HepG2 (cell line): ENCODE data around the gene GUK1. TPM values are rescaled to one million over a fixed set of nuclear protein-coding genes. Genes with fewer than 3 reads are reported as not detected.
A peak's percentile ranks its signal among the peaks of the same experiment; 100 is the strongest.

ENCODE experiments used
- ARHGAP35 ChIP-seq: sonication (generic); formaldehyde crosslinking; IDR thresholded peaks from 2 replicates; pipeline ENCODE4 v1.9.0; 2022; ENCODE audit warnings: mild to moderate bottlenecking, inconsistent platforms, moderate library complexity, missing genetic modification reagents, borderline replicate concordance
- ARNTL ChIP-seq: sonication (generic); formaldehyde crosslinking; IDR thresholded peaks from 2 replicates; pipeline ENCODE4 v1.4.0; 2020; ENCODE audit warnings: mild to moderate bottlenecking, missing genetic modification reagents
- CEBPB ChIP-seq: IDR thresholded peaks from 2 replicates; pipeline ENCODE4 v1.6.1; 2011; ENCODE audit warnings: low read depth, low read length, improper control_type of control experiment, borderline replicate concordance
- GZF1 ChIP-seq: sonication (generic); formaldehyde crosslinking; IDR thresholded peaks from 2 replicates; pipeline ENCODE4 v1.5.1; 2020; ENCODE audit warnings: mild to moderate bottlenecking, missing genetic modification reagents
- IRF2 ChIP-seq: IDR thresholded peaks from 2 replicates; pipeline ENCODE4 v1.6.1; 2018; ENCODE audit warnings: missing genetic modification reagents, missing compliant biosample characterization
- KDM2A ChIP-seq: sonication (generic); formaldehyde crosslinking; IDR thresholded peaks from 2 replicates; pipeline ENCODE4 v1.4.0; 2020; ENCODE audit warnings: low read depth, missing genetic modification reagents, borderline replicate concordance
- SPEN ChIP-seq: sonication (generic); formaldehyde crosslinking; IDR thresholded peaks from 2 replicates; pipeline ENCODE4 v1.5.1; 2020; ENCODE audit warnings: low read depth, mild to moderate bottlenecking, missing genetic modification reagents
- ZFP1 ChIP-seq: IDR thresholded peaks from 2 replicates; pipeline ENCODE4 v1.6.1; 2016
- ZMAT3 ChIP-seq: sonication (generic); formaldehyde crosslinking; conservative IDR thresholded peaks from 2 replicates; pipeline ENCODE4 v1.7.0; 2021; ENCODE audit warnings: missing genetic modification reagents
- ZNF24 ChIP-seq: fragments of 450-650 bp; IDR thresholded peaks from 2 replicates; pipeline ENCODE4 v1.6.1; 2017; ENCODE audit warnings: antibody characterized with exemption, mild to moderate bottlenecking
- ZNF326 ChIP-seq: sonication (generic); formaldehyde crosslinking; IDR thresholded peaks from 2 replicates; pipeline ENCODE4 v1.4.0; 2020; ENCODE audit warnings: missing genetic modification reagents, borderline replicate concordance
- ZNF883 ChIP-seq: sonication (generic); formaldehyde crosslinking; IDR thresholded peaks from 2 replicates; pipeline ENCODE4 v1.5.1; 2020; ENCODE audit warnings: mild to moderate bottlenecking, missing genetic modification reagents; ENCODE audit errors: not compliant biosample characterization
- polyA plus RNA-seq, 8 experiments: library from polyadenylated mRNA; depleted of rRNA in 3 of 8; stranded (reverse) in 7 of 8; unstranded in 1 of 8; fragments of >200 nt; fragmentation: Illumina TruSeq in 4 of 8; extraction: Trizol in 4 of 8; gene quantifications; 2 replicates each; pipeline versions ENCODE4 v1.2.1 to v1.2.3, GENCODE V29; 2011 to 2016; ENCODE audit warnings: low read depth in 4 of 8, missing spikeins in 1 of 8, mixed read lengths in 1 of 8; ENCODE audit not compliant: insufficient read depth in 1 of 8
- total RNA-seq, 5 experiments: library from RNA; depleted of rRNA; stranded (reverse); fragments of >200 nt; fragmentation: Illumina TruSeq; extraction: Trizol; gene quantifications; 2 replicates each; pipeline ENCODE4 v1.2.3, GENCODE V29; 2016; ENCODE audit warnings: low read depth in 1 of 5
- TF ChIP-seq, protein P1 (sequence below), 2 experiments: sonication (generic) in 1 of 2; formaldehyde crosslinking in 1 of 2; IDR thresholded peaks; 2 replicates each; pipeline versions ENCODE4 v1.6.1 to v1.9.0; 2014 to 2022; ENCODE audit warnings: antibody characterized with exemption in 1 of 2, borderline replicate concordance in 1 of 2, inconsistent platforms in 1 of 2, low read depth in 1 of 2, missing genetic modification reagents in 1 of 2
- TF ChIP-seq, protein P2 (sequence below): sonication (generic); formaldehyde crosslinking; IDR thresholded peaks from 2 replicates; pipeline ENCODE4 v1.8.1; 2023; ENCODE audit warnings: mild to moderate bottlenecking, inconsistent platforms, moderate library complexity, missing genetic modification reagents, borderline replicate concordance
- TF ChIP-seq, protein P3 (sequence below): sonication (generic); formaldehyde crosslinking; IDR thresholded peaks from 2 replicates; pipeline ENCODE4 v1.9.0; 2021; ENCODE audit warnings: missing genetic modification reagents, mild to moderate bottlenecking, borderline replicate concordance
- TF ChIP-seq, protein P4 (sequence below): sonication (generic); formaldehyde crosslinking; IDR thresholded peaks from 2 replicates; pipeline ENCODE4 v1.5.0; 2020; ENCODE audit warnings: mild to moderate bottlenecking, missing genetic modification reagents, moderate library complexity

Gene GUK1
- total and polyA plus RNA-seq, 2 of the 13 experiments (the other 11 are each of a cell fraction or from before 2014, with no cell fraction given), result 116 to 154 TPM

DNA sequence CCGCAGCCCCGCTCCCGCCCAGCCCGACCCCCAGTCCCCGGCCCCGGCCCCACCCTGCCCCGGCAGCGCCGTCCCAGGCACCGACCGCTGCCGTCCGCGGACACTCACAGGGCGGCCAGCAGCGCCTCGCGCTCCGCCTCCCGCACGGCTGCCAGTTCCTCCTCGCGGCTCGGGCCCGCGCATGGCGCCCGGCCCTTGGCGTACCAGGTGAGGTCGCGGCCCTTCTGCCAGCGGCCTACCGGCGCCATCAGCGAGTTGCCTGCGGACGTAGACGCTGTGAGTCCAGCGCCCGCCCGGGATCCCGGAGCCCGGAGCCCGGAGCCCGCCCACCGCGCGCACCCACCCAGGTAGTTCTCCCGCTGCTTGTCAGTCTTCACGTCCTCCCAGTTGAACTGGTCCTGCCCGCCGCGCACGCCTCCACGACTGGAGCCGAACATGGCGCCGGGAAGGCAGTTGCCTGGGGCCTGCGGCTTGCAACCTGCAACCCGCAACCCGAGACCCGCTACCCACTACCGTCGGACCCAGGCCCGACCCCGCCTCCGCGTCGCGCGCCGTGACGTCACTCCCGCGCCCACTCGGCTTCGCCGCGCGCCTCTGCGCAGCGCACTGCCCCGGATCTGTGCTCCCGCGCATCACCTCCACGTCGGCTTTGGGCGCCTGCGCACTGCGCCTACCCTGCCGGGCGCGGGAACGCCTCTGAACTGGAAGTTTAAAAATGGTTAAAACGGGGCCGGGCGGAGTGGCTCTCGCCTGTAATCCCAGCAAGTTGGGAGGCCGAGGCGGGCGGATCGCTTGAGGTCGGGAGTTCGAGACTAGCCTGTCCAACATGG, 37.1 kb upstream of the GUK1 start, which contains the start of gene C1orf35 (continued):
- TF ChIP-seq, protein P1, sequence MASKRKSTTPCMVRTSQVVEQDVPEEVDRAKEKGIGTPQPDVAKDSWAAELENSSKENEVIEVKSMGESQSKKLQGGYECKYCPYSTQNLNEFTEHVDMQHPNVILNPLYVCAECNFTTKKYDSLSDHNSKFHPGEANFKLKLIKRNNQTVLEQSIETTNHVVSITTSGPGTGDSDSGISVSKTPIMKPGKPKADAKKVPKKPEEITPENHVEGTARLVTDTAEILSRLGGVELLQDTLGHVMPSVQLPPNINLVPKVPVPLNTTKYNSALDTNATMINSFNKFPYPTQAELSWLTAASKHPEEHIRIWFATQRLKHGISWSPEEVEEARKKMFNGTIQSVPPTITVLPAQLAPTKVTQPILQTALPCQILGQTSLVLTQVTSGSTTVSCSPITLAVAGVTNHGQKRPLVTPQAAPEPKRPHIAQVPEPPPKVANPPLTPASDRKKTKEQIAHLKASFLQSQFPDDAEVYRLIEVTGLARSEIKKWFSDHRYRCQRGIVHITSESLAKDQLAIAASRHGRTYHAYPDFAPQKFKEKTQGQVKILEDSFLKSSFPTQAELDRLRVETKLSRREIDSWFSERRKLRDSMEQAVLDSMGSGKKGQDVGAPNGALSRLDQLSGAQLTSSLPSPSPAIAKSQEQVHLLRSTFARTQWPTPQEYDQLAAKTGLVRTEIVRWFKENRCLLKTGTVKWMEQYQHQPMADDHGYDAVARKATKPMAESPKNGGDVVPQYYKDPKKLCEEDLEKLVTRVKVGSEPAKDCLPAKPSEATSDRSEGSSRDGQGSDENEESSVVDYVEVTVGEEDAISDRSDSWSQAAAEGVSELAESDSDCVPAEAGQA (IDR thresholded peaks at IDR 0.05; ENCODE audit: low read depth), result peak; percentile 94
- TF ChIP-seq, protein P1 (CRISPR knock-in tag; IDR thresholded peaks at IDR 0.05; ENCODE audit: borderline replicate concordance), result 0 out of 2 replicates have a peak, but pooled peaks have one; percentile 47
- no peak for TF ChIP-seq ZNF326 (CRISPR knock-in tag)
- no peak for TF ChIP-seq ZNF883 (CRISPR knock-in tag)
- TF ChIP-seq ZFP1 (CRISPR knock-in tag), result 0 out of 2 replicates have a peak, but pooled peaks have one; percentile 53
- TF ChIP-seq ZMAT3 (CRISPR knock-in tag), result 0 out of 2 replicates have a peak, but pooled peaks have one; percentile 68
- TF ChIP-seq IRF2 (CRISPR knock-in tag), result peak; percentile 86
- TF ChIP-seq ARHGAP35 (CRISPR knock-in tag), result peak; percentile 93
- TF ChIP-seq CEBPB, result no peak
- TF ChIP-seq ZNF24, result no peak
- TF ChIP-seq, protein P2, sequence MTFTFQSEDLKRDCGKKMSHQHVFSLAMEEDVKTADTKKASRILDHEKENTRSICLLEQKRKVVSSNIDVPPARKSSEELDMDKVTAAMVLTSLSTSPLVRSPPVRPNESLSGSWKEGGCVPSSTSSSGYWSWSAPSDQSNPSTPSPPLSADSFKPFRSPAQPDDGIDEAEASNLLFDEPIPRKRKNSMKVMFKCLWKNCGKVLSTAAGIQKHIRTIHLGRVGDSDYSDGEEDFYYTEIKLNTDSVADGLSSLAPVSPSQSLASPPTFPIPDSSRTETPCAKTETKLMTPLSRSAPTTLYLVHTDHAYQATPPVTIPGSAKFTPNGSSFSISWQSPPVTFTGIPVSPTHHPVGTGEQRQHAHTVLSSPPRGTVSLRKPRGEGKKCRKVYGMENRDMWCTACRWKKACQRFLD (CRISPR knock-in tag), result 0 out of 2 replicates have a peak, but pooled peaks have one; percentile 67
- peak; percentile 99 for TF ChIP-seq SPEN (CRISPR knock-in tag)
- TF ChIP-seq GZF1 (CRISPR knock-in tag), result no peak; the same call in 1 of the 2 replicates
- TF ChIP-seq ARNTL (CRISPR knock-in tag), result peak; percentile 78
- TF ChIP-seq, protein P3, sequence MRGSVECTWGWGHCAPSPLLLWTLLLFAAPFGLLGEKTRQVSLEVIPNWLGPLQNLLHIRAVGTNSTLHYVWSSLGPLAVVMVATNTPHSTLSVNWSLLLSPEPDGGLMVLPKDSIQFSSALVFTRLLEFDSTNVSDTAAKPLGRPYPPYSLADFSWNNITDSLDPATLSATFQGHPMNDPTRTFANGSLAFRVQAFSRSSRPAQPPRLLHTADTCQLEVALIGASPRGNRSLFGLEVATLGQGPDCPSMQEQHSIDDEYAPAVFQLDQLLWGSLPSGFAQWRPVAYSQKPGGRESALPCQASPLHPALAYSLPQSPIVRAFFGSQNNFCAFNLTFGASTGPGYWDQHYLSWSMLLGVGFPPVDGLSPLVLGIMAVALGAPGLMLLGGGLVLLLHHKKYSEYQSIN (CRISPR knock-in tag), result no peak
- TF ChIP-seq, protein P4, sequence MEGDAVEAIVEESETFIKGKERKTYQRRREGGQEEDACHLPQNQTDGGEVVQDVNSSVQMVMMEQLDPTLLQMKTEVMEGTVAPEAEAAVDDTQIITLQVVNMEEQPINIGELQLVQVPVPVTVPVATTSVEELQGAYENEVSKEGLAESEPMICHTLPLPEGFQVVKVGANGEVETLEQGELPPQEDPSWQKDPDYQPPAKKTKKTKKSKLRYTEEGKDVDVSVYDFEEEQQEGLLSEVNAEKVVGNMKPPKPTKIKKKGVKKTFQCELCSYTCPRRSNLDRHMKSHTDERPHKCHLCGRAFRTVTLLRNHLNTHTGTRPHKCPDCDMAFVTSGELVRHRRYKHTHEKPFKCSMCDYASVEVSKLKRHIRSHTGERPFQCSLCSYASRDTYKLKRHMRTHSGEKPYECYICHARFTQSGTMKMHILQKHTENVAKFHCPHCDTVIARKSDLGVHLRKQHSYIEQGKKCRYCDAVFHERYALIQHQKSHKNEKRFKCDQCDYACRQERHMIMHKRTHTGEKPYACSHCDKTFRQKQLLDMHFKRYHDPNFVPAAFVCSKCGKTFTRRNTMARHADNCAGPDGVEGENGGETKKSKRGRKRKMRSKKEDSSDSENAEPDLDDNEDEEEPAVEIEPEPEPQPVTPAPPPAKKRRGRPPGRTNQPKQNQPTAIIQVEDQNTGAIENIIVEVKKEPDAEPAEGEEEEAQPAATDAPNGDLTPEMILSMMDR (CRISPR knock-in tag), result peak; percentile 28; the same call in 1 of the 2 replicates
- TF ChIP-seq KDM2A (CRISPR knock-in tag), result peak; percentile 99; the same call in 1 of the 2 replicates
